ENCODE data around the gene SND1. TPM values are rescaled to one million over a fixed set of nuclear protein-coding genes. Genes with fewer than 3 reads are reported as not detected.
A peak's percentile ranks its signal among the peaks of the same experiment; 100 is the strongest.

SND1 gene
- total RNA-seq, 2 donors from 2014 or later, result 246 to 256 TPM

GRCh38 chr7:127635659-127636285 is 16.2 kb upstream of the SND1 start:
- no peak overlapping the region for H3K4me3 Mint-ChIP-seq
- no peaks in the 10 kb centered on the region for H3K36me3 Mint-ChIP-seq (ENCODE audit: low read depth)
- H3K27ac Mint-ChIP-seq, result no peak overlapping the region

GRCh38 chr7:127638197-127638596 is 13.8 kb upstream of the SND1 start:
- no peak overlapping the region for H3K4me3 Mint-ChIP-seq
- peaks cover 27% of the 10 kb centered on the region for H3K27me3 Mint-ChIP-seq
- peaks cover 5% of the 10 kb centered on the region for H3K4me1 Mint-ChIP-seq
- no peaks in the 10 kb centered on the region for H3K9me3 Mint-ChIP-seq
- no peaks in the 10 kb centered on the region for H3K36me3 Mint-ChIP-seq (ENCODE audit: low read depth)
- ATAC-seq (replicated peaks), result no peak
- no peak overlapping the region for H3K27ac Mint-ChIP-seq

More at GRCh38 chr7:127635659-127636285, 16.2 kb upstream of the SND1 start:
- H3K9me3 Mint-ChIP-seq, result no peaks in the 10 kb centered on the region
- ATAC-seq (replicated peaks), result no peak
- H3K27me3 Mint-ChIP-seq, result peaks cover 30% of the 10 kb centered on the region
- peaks cover 5% of the 10 kb centered on the region for H3K4me1 Mint-ChIP-seq

GRCh38 chr7:127644484-127644883 is 7.5 kb upstream of the SND1 start:
- H3K4me3 Mint-ChIP-seq, result no peak overlapping the region
- no peaks in the 10 kb centered on the region for H3K4me1 Mint-ChIP-seq
- no peak for ATAC-seq (replicated peaks)

GRCh38 chr7:127647636-127648035 is 4.4 kb upstream of the SND1 start:
- H3K27me3 Mint-ChIP-seq, result no peaks in the 10 kb centered on the region
- ATAC-seq (replicated peaks), result no peak
- H3K27ac Mint-ChIP-seq, result no peak overlapping the region
- peaks cover 12% of the 10 kb centered on the region for H3K36me3 Mint-ChIP-seq (ENCODE audit: low read depth)
- H3K4me3 Mint-ChIP-seq, result no peak overlapping the region
- no peaks in the 10 kb centered on the region for H3K4me1 Mint-ChIP-seq
- H3K9me3 Mint-ChIP-seq, result no peaks in the 10 kb centered on the region

More at GRCh38 chr7:127644484-127644883, 7.5 kb upstream of the SND1 start:
- Mint-ChIP-seq H3K27ac (no peak overlapping the region), H3K36me3 (ENCODE audit: low read depth) (no peaks in the 10 kb centered on the region), H3K9me3 (no peaks in the 10 kb centered on the region), H3K27me3 (peaks cover 4% of the 10 kb centered on the region)

GRCh38 chr7:127648986-127649385 is 3.0 kb upstream of the SND1 start:
- Mint-ChIP-seq H3K36me3 (ENCODE audit: low read depth) (peaks cover 26% of the 10 kb centered on the region), H3K27me3 (no peaks in the 10 kb centered on the region), H3K9me3 (no peaks in the 10 kb centered on the region), H3K27ac (no peak overlapping the region), H3K4me3 (no peak overlapping the region), H3K4me1 (peaks cover 7% of the 10 kb centered on the region)
- ATAC-seq (replicated peaks), result no peak

- Mint-ChIP-seq H3K27ac (no peak overlapping the region), H3K4me3 (no peak overlapping the region), H3K27me3 (no peaks in the 10 kb centered on the region), H3K36me3 (ENCODE audit: low read depth) (peaks cover 46% of the 10 kb centered on the region), H3K4me1 (peaks cover 22% of the 10 kb centered on the region), H3K9me3 (no peaks in the 10 kb centered on the region)
- ATAC-seq (replicated peaks), result no peak
Measured at GRCh38 chr7:127650847-127651555, 993 bp upstream of the SND1 start.

- H3K4me3 Mint-ChIP-seq, result no peak overlapping the region
- peak; percentile 18 for ATAC-seq (replicated peaks)
- peaks cover 27% of the 10 kb centered on the region for H3K4me1 Mint-ChIP-seq
- no peak overlapping the region for H3K27ac Mint-ChIP-seq
- no peaks in the 10 kb centered on the region for H3K27me3 Mint-ChIP-seq
- peaks cover 62% of the 10 kb centered on the region for H3K36me3 Mint-ChIP-seq (ENCODE audit: low read depth)
- no peaks in the 10 kb centered on the region for H3K9me3 Mint-ChIP-seq
Measured at GRCh38 chr7:127652333-127653248, 597 bp downstream of the SND1 start.

GRCh38 chr7:127653396-127653795 is 1.4 kb downstream of the SND1 start:
- peaks cover 28% of the 10 kb centered on the region for H3K4me1 Mint-ChIP-seq
- H3K27ac Mint-ChIP-seq, result no peak overlapping the region
- H3K9me3 Mint-ChIP-seq, result no peaks in the 10 kb centered on the region
- no peaks in the 10 kb centered on the region for H3K27me3 Mint-ChIP-seq
- no peak for ATAC-seq (replicated peaks)
- H3K4me3 Mint-ChIP-seq, result no peak overlapping the region
- peaks cover 70% of the 10 kb centered on the region for H3K36me3 Mint-ChIP-seq (ENCODE audit: low read depth)

GRCh38 chr7:127654404-127655394 is 2.7 kb downstream of the SND1 start:
- peaks cover 34% of the 10 kb centered on the region for H3K4me1 Mint-ChIP-seq
- no peaks in the 10 kb centered on the region for H3K9me3 Mint-ChIP-seq
- no peaks in the 10 kb centered on the region for H3K27me3 Mint-ChIP-seq
- H3K27ac Mint-ChIP-seq, result peak overlapping the region; percentile 86
- no peak for ATAC-seq (replicated peaks)
- no peak overlapping the region for H3K4me3 Mint-ChIP-seq
- peaks cover 83% of the 10 kb centered on the region for H3K36me3 Mint-ChIP-seq (ENCODE audit: low read depth)

GRCh38 chr7:127655720-127656119 is 3.7 kb downstream of the SND1 start:
- H3K27ac Mint-ChIP-seq, result peak overlapping the region; percentile 86
- ATAC-seq (replicated peaks), result no peak
- no peaks in the 10 kb centered on the region for H3K27me3 Mint-ChIP-seq
- H3K36me3 Mint-ChIP-seq (ENCODE audit: low read depth), result peaks cover 93% of the 10 kb centered on the region
- peaks cover 34% of the 10 kb centered on the region for H3K4me1 Mint-ChIP-seq
- no peaks in the 10 kb centered on the region for H3K9me3 Mint-ChIP-seq
- no peak overlapping the region for H3K4me3 Mint-ChIP-seq

- no peaks in the 10 kb centered on the region for H3K9me3 Mint-ChIP-seq
- H3K4me3 Mint-ChIP-seq, result no peak overlapping the region
- ATAC-seq (replicated peaks), result no peak
- H3K4me1 Mint-ChIP-seq, result peaks cover 38% of the 10 kb centered on the region
- no peak overlapping the region for H3K27ac Mint-ChIP-seq
- peaks cover 100% of the 10 kb centered on the region for H3K36me3 Mint-ChIP-seq (ENCODE audit: low read depth)
- no peaks in the 10 kb centered on the region for H3K27me3 Mint-ChIP-seq
Measured at GRCh38 chr7:127657500-127657899, 5.5 kb downstream of the SND1 start.

- Mint-ChIP-seq H3K27ac (no peak overlapping the region), H3K4me3 (no peak overlapping the region), H3K4me1 (peaks cover 35% of the 10 kb centered on the region), H3K27me3 (no peaks in the 10 kb centered on the region), H3K36me3 (ENCODE audit: low read depth) (peaks cover 97% of the 10 kb centered on the region), H3K9me3 (no peaks in the 10 kb centered on the region)
- no peak for ATAC-seq (replicated peaks)
Measured at GRCh38 chr7:127658970-127659630, 7.1 kb downstream of the SND1 start.

GRCh38 chr7:127665922-127666321 is 13.9 kb downstream of the SND1 start:
- Mint-ChIP-seq H3K36me3 (ENCODE audit: low read depth) (peaks cover 86% of the 10 kb centered on the region), H3K27me3 (no peaks in the 10 kb centered on the region), H3K9me3 (no peaks in the 10 kb centered on the region), H3K4me3 (peak overlapping the region; percentile 73), H3K27ac (peak overlapping the region; percentile 93), H3K4me1 (peaks cover 55% of the 10 kb centered on the region)
- ATAC-seq (replicated peaks), result no peak

All from activated T-helper 17 cell treated with anti-CD3 and anti-CD28 coated beads, Interleukin-2, amount 50 U/mL, for 72 hours (primary cell).